ENCODE measurements around the gene FTHL17.

DNA sequence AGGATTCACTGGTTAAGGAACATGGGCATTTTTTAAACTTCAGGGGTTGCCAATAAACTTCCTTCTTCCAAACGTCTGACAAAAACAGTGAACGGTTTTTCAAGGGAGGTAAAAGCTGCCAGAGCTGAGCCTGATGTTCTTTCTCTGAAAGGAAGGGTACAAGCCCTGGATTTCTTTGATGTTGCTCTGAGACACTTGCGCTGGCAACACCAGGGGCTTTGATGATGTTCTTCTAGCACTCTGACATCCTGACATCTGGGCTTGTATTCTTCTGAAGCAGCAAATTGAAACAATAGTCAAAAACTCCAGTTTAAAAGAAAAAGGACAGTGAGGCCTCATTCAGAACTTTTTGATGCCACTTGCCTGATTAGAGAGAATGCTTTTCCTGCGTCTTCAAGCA is 11.8 kb downstream of the FTHL17 start:
- no peak for TF ChIP-seq POLR2A (IDR thresholded peaks at IDR 0.05)
- TF ChIP-seq CTCF (IDR thresholded peaks at IDR 0.05), result no peak
